SK-N-SH treated with all-trans-retinoic acid at 6 μM for 48 hours (cell line): Measurements from ENCODE around the gene PRR14L.

ENCODE experiments used
- ARNTL ChIP-seq: fragments of 450-650 bp; formaldehyde crosslinking; IDR thresholded peaks from 2 replicates; pipeline ENCODE4 v1.5.0; 2020; ENCODE audit warnings: low read depth, mild to moderate bottlenecking, moderate library complexity, borderline replicate concordance
- CREB5 ChIP-seq: fragments of 250-450 bp; sonication (Bioruptor Pico); IDR thresholded peaks from 2 replicates; pipeline ENCODE4 v1.5.1; 2020; ENCODE audit warnings: low read depth, mild to moderate bottlenecking, moderate library complexity
- CSDC2 ChIP-seq: fragments of 250-450 bp; sonication (Bioruptor Pico); IDR thresholded peaks from 2 replicates; pipeline ENCODE4 v1.5.0; 2020; ENCODE audit warnings: mild to moderate bottlenecking, moderate library complexity
- ZFP3 ChIP-seq: fragments of 250-450 bp; sonication (Bioruptor Pico); IDR thresholded peaks from 2 replicates; pipeline ENCODE4 v1.5.0; 2020; ENCODE audit warnings: mild to moderate bottlenecking, moderate library complexity

GRCh38 chr22:31723723-31724122 lies 26.2 kb downstream of the PRR14L start:
- TF ChIP-seq CSDC2 (CRISPR knock-in tag) (no peak), ZFP3 (no peak), ARNTL (CRISPR knock-in tag) (no peak), CREB5 (CRISPR knock-in tag) (no peak)
